Measurements from ENCODE around the gene ZNF672.

Gene ZNF672

DNA sequence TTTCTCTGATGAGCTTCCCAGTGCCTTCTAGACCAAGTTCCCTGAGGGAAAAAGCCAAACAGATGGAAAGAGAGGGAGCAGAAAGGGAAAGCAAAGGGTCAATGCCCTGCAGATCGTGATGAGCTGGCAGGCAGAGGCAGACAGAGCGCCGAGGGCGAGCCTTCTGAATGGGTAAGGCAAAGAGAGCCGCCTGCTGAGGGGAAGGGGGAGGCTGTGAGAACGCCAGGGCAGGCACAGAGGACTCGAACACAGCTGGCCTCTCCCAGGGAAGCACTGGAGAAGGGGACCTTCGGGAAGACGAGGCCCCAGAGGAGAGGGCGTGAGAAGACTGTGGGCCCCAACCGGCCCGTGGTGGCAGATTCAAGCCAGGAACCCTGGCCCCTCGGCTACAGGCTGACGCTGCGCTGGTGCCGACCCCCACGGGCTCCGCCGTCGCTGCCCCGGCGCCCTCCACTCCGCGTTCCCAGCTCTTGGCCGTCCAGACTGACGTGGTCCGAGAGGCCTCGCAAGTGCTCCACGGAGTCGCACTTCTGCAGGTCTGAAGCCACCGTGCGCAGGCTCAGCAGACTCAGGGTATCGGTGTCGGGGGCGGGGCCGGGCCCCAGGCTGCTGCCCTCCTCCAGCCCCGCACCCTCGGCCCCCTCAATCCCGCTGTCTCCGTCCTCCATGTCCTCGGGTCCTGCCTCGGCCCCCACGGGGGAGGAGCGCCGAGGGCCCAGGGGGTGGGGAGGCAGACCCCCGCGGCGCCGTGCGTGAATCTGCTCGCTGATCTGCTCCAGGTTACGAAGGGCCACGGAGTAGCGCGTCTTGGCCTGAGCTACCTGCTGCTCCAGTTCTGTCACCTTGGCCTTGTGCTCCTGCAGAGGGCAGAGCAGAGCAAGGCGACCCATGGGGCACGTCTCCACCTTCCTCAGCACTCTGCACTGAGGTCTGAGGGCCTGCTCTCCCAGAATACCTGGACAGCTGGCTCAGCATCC is 26.2 kb upstream of the ZNF672 start:
- H3K4me3 ChIP-seq (ENCODE audit: low read length), result no peak overlapping the region
- peaks cover 2% of the 10 kb centered on the region for H3K4me1 ChIP-seq (ENCODE audit: control insufficient read depth, low read length)
- no peaks in the 10 kb centered on the region for H3F3A ChIP-seq (ENCODE audit: control insufficient read depth, insufficient read depth)
- TF ChIP-seq EZH2phosphoT487 (IDR thresholded peaks at IDR 0.05; ENCODE audit: borderline replicate concordance, low read length), result no peak
- TF ChIP-seq, protein P1, sequence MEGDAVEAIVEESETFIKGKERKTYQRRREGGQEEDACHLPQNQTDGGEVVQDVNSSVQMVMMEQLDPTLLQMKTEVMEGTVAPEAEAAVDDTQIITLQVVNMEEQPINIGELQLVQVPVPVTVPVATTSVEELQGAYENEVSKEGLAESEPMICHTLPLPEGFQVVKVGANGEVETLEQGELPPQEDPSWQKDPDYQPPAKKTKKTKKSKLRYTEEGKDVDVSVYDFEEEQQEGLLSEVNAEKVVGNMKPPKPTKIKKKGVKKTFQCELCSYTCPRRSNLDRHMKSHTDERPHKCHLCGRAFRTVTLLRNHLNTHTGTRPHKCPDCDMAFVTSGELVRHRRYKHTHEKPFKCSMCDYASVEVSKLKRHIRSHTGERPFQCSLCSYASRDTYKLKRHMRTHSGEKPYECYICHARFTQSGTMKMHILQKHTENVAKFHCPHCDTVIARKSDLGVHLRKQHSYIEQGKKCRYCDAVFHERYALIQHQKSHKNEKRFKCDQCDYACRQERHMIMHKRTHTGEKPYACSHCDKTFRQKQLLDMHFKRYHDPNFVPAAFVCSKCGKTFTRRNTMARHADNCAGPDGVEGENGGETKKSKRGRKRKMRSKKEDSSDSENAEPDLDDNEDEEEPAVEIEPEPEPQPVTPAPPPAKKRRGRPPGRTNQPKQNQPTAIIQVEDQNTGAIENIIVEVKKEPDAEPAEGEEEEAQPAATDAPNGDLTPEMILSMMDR (IDR thresholded peaks at IDR 0.05; ENCODE audit: low read depth, low read length, poor library complexity, severe bottlenecking), result peak; percentile 24
- no peak overlapping the region for H3K4me2 ChIP-seq (ENCODE audit: low read length)
- H3K9me2 ChIP-seq (replicated peaks; ENCODE audit: control insufficient read depth, low read length), result no peaks in the 10 kb centered on the region
- no peak overlapping the region for H3K27ac ChIP-seq (ENCODE audit: low read depth, low read length)
- no peaks in the 10 kb centered on the region for H4K20me1 ChIP-seq (ENCODE audit: control insufficient read depth, insufficient read depth, low read depth, low read length)
- no peaks in the 10 kb centered on the region for H3K27me3 ChIP-seq (ENCODE audit: control insufficient read depth, low read length)
- peaks cover 32% of the 10 kb centered on the region for H3K36me3 ChIP-seq (ENCODE audit: control insufficient read depth, low read length)
- no peaks in the 10 kb centered on the region for H3K79me2 ChIP-seq (ENCODE audit: control insufficient read depth, low read length)
- H3K9me3 ChIP-seq (ENCODE audit: control insufficient read depth, insufficient read depth, low read length), result no peaks in the 10 kb centered on the region

DNA sequence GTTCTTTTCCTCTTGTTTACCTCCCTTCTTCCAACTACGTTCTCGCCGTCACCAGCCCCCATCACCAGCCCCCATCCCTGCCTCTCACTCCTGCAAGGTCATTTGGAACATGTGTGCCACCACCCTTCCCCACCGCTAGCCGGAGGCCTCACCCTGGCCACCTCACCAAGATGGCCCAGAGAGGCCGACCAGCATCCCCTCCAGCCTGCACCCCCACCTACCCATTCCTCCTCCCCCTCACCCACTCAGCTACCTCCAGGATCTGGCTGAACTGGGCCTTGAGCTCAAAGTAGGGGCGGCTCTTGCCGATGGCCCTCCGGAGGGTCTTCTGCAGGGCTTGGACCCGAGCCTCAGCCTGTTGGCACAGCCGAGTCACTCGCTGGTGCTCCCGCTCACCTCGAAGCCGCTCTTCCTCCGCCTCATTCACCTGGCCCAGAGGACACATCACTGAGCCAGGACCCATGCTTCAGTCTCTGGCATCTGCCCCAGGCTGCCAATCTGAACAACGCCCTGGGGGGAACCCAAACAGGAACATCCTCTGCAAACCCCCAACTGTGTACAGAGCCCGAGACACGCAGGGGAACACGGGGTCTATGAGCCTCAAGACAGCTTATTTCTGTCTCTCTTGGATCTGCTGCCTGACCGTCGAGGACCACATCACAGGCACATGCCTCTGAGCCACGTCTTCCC is 25.1 kb upstream of the ZNF672 start:
- Histone ChIP-seq H3K36me3 (ENCODE audit: control insufficient read depth, low read length) (peaks cover 33% of the 10 kb centered on the region), H3K4me1 (ENCODE audit: control insufficient read depth, low read length) (no peaks in the 10 kb centered on the region), H4K20me1 (ENCODE audit: control insufficient read depth, insufficient read depth, low read depth, low read length) (no peaks in the 10 kb centered on the region)

DNA sequence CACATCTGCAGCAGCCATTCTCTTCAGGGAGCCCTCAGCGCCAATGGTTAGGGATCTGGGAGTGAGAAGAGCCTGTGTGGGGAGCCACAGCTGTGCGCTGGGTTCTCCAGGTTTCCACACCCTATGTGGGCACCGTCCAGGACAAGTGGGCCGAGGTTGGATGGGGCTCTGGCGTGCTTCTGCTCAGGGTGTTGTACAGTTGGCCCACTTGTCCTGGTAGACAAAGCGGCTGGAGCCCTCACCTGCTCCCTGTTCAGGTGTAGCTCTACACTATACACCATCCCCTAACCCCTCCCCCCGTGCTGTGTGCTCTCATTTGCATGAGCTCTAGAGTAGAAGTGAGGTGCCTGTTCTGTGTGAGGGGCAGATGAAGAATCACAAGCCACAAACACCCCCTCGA is 24.5 kb upstream of the ZNF672 start:
- Histone ChIP-seq H3K27me3 (ENCODE audit: control insufficient read depth, low read length) (no peaks in the 10 kb centered on the region), H3K9me3 (ENCODE audit: control insufficient read depth, insufficient read depth, low read length) (no peaks in the 10 kb centered on the region), H4K20me1 (ENCODE audit: control insufficient read depth, insufficient read depth, low read depth, low read length) (no peaks in the 10 kb centered on the region), H3K4me2 (ENCODE audit: low read length) (no peak overlapping the region), H3K36me3 (ENCODE audit: control insufficient read depth, low read length) (peaks cover 33% of the 10 kb centered on the region), H3K4me1 (ENCODE audit: control insufficient read depth, low read length) (no peaks in the 10 kb centered on the region), H3K79me2 (ENCODE audit: control insufficient read depth, low read length) (peaks cover 2% of the 10 kb centered on the region; the same call in 1 of the 2 replicates), H3K9me2 (replicated peaks; ENCODE audit: control insufficient read depth, low read length) (no peaks in the 10 kb centered on the region), H3K27ac (ENCODE audit: low read depth, low read length) (no peak overlapping the region), H3K4me3 (ENCODE audit: low read length) (no peak overlapping the region), H3F3A (ENCODE audit: control insufficient read depth, insufficient read depth) (no peaks in the 10 kb centered on the region)
- no peak for TF ChIP-seq EZH2phosphoT487 (IDR thresholded peaks at IDR 0.05; ENCODE audit: borderline replicate concordance, low read length)
- TF ChIP-seq, protein P1 (IDR thresholded peaks at IDR 0.05; ENCODE audit: low read depth, low read length, poor library complexity, severe bottlenecking), result no peak

More for the DNA sequence above, 25.1 kb upstream of the ZNF672 start:
- Histone ChIP-seq H3K4me3 (ENCODE audit: low read length) (no peak overlapping the region), H3K9me2 (replicated peaks; ENCODE audit: control insufficient read depth, low read length) (no peaks in the 10 kb centered on the region), H3K9me3 (ENCODE audit: control insufficient read depth, insufficient read depth, low read length) (no peaks in the 10 kb centered on the region), H3K27me3 (ENCODE audit: control insufficient read depth, low read length) (no peaks in the 10 kb centered on the region), H3F3A (ENCODE audit: control insufficient read depth, insufficient read depth) (no peaks in the 10 kb centered on the region), H3K27ac (ENCODE audit: low read depth, low read length) (no peak overlapping the region), H3K79me2 (ENCODE audit: control insufficient read depth, low read length) (no peaks in the 10 kb centered on the region), H3K4me2 (ENCODE audit: low read length) (no peak overlapping the region)
- TF ChIP-seq EZH2phosphoT487 (IDR thresholded peaks at IDR 0.05; ENCODE audit: borderline replicate concordance, low read length), result no peak
- TF ChIP-seq, protein P1 (IDR thresholded peaks at IDR 0.05; ENCODE audit: low read depth, low read length, poor library complexity, severe bottlenecking), result no peak
